Stimulated activated CD8-positive, alpha-beta memory T cell treated with anti-CD3 and anti-CD28 coated beads, Interleukin-4, amount 100 ng/mL, for 4 hours (primary cell): ENCODE results near the gene CDON.
A peak's percentile ranks its signal among the peaks of the same experiment; 100 is the strongest.

ENCODE experiments used
- DNase-seq, 2 donors: peaks; one replicate each; pipeline ENCODE4 v3.0.0-alpha.2; 2020; ENCODE audit warnings: low read depth in 2 of 2, low spot score in 1 of 2

CDON gene

GRCh38 chr11:126062679-126063506 is at the start of gene CDON:
CDON (minus strand) TSS chr11:126062866; CDS start chr11:126023476, 39,390 bp downstream.
- DNase-seq = peak; percentile 73 to 76

GRCh38 chr11:126111458-126112116 is 48.9 kb upstream of the CDON start:
- no peak for DNase-seq

- no peak for DNase-seq
These were observed 47.5 kb upstream of the CDON start for GRCh38 chr11:126109941-126110731.

- no peak for DNase-seq
These were observed 44.1 kb upstream of the CDON start for GRCh38 chr11:126106594-126107328.

- no peak for DNase-seq
These were observed 43.0 kb upstream of the CDON start for GRCh38 chr11:126105748-126106080.

- DNase-seq = no peak
These were observed 42.5 kb upstream of the CDON start for GRCh38 chr11:126105022-126105747.

GRCh38 chr11:126104420-126104819 is 41.8 kb upstream of the CDON start:
- DNase-seq = no peak

- no peak for DNase-seq
These were observed 40.5 kb upstream of the CDON start for GRCh38 chr11:126103150-126103549.

GRCh38 chr11:126102436-126102981 is 39.8 kb upstream of the CDON start:
- no peak for DNase-seq

- no peak for DNase-seq
These were observed 39.2 kb upstream of the CDON start for GRCh38 chr11:126101930-126102283.

GRCh38 chr11:126101251-126101929 is 38.7 kb upstream of the CDON start:
- DNase-seq = no peak

- DNase-seq = no peak
These were observed 38.0 kb upstream of the CDON start for GRCh38 chr11:126100716-126101115.

GRCh38 chr11:126098204-126098769 is 35.6 kb upstream of the CDON start:
- DNase-seq = no peak

- DNase-seq = no peak
These were observed 33.1 kb upstream of the CDON start for GRCh38 chr11:126095745-126096144.

- no peak for DNase-seq
These were observed 27.8 kb upstream of the CDON start for GRCh38 chr11:126090452-126090851.

GRCh38 chr11:126088999-126089398 is 26.3 kb upstream of the CDON start:
- DNase-seq = no peak

GRCh38 chr11:126086248-126086647 is 23.6 kb upstream of the CDON start:
- DNase-seq = no peak

GRCh38 chr11:126084608-126084912 is 21.9 kb upstream of the CDON start:
- DNase-seq = no peak

- no peak for DNase-seq
These were observed 21.4 kb upstream of the CDON start for GRCh38 chr11:126083829-126084607.
